Measurements from ENCODE around the gene MLLT1. TPM values are rescaled to one million over a fixed set of nuclear protein-coding genes. Genes with fewer than 3 reads are reported as not detected.
A peak's percentile ranks its signal among the peaks of the same experiment; 100 is the strongest.

The MLLT1 gene
- total RNA-seq (10 to 100 TPM; 12.5 to 20.8 (median 17.6) TPM), polyA plus RNA-seq (10 to 100 TPM in 2 of 3 donors, 1 to 10 TPM in 1; 9.9 to 25.5 (median 15.0) TPM)

GRCh38 chr19:6279931-6280591 lies at the start of gene MLLT1:
TSS of gene MLLT1 (minus strand) at chr19:6279975. CDS start at chr19:6279784, 191 bp downstream.
- 4 to 5% methylated on average over 66 of the region's 66 CpGs for WGBS, 2 donors
- H3K9me3 ChIP-seq: no peaks in the 10 kb centered on the region
- TF ChIP-seq POLR2AphosphoS5 (IDR thresholded peaks at IDR 0.05): peak in 3 of 4 donors; percentile 41 to 62 (median 58)
- no peak for TF ChIP-seq EP300 (IDR thresholded peaks at IDR 0.05)
- TF ChIP-seq POLR2A (IDR thresholded peaks at IDR 0.05): no peak
- TF ChIP-seq, protein P1, sequence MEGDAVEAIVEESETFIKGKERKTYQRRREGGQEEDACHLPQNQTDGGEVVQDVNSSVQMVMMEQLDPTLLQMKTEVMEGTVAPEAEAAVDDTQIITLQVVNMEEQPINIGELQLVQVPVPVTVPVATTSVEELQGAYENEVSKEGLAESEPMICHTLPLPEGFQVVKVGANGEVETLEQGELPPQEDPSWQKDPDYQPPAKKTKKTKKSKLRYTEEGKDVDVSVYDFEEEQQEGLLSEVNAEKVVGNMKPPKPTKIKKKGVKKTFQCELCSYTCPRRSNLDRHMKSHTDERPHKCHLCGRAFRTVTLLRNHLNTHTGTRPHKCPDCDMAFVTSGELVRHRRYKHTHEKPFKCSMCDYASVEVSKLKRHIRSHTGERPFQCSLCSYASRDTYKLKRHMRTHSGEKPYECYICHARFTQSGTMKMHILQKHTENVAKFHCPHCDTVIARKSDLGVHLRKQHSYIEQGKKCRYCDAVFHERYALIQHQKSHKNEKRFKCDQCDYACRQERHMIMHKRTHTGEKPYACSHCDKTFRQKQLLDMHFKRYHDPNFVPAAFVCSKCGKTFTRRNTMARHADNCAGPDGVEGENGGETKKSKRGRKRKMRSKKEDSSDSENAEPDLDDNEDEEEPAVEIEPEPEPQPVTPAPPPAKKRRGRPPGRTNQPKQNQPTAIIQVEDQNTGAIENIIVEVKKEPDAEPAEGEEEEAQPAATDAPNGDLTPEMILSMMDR (IDR thresholded peaks at IDR 0.05): peak in 1 of 4 experiments; percentile 79
- peak; percentile 99 for DNase-seq
- H3K36me3 ChIP-seq: no peaks in the 10 kb centered on the region
- H3K27me3 ChIP-seq: no peaks in the 10 kb centered on the region
- peak within 1 kb of the TSS; percentile 70 to 97 (median 91) for H3K4me3 ChIP-seq
- H3K4me1 ChIP-seq: peaks cover 0 to 47% (median 41%) of the 10 kb centered on the region in 4 donors
- intact Hi-C loops (cut with DNase I): no loop called here
- H3K27ac ChIP-seq: peak within 1 kb of the TSS; percentile 81 to 90 (median 84)

- no peak overlapping the region for H3K4me3 ChIP-seq
- intact Hi-C loops (cut with DNase I): no loop called here
- H3K4me1 ChIP-seq: no peaks in the 10 kb centered on the region
- H3K9me3 ChIP-seq: no peaks in the 10 kb centered on the region
- no peaks in the 10 kb centered on the region for H3K36me3 ChIP-seq
- H3K27me3 ChIP-seq: peaks cover 0 to 14% (median 2%) of the 10 kb centered on the region in 3 donors
- no peak for TF ChIP-seq POLR2A (IDR thresholded peaks at IDR 0.05)
- TF ChIP-seq, protein P1 (IDR thresholded peaks at IDR 0.05): no peak
- no peak for TF ChIP-seq EP300 (IDR thresholded peaks at IDR 0.05)
- no peak for TF ChIP-seq POLR2AphosphoS5 (IDR thresholded peaks at IDR 0.05)
- H3K27ac ChIP-seq: no peak overlapping the region
- WGBS, 2 donors: 84 to 88% methylated on average over 5 of the region's 5 CpGs
- no peak for DNase-seq
Observed at GRCh38 chr19:6326815-6327214, 47.0 kb upstream of the MLLT1 start.

DNA sequence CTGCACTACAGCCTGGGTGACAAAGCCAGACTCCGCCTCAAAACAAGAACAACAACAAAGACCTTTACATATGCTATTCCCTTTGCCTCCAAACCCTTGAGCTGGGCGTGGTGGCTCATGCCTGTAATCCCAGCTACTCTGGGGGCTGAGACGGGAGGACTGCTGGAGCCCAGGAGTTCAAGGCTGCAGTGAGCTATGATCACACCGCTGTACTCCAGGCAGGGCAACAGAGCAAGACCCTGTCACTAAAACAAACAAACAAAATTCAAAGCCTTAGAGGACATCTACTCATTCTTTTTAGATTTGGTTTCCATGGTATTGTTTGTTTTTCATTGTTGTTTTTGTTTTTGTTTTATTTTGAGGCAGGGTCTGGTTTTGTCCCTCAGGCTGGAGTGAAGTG lies 45.8 kb upstream of the MLLT1 start:
- 47 to 77% methylated on average over 4 of the region's 4 CpGs for WGBS, 2 donors
- no peak for DNase-seq
- intact Hi-C loops (cut with DNase I): no loop called here

DNA sequence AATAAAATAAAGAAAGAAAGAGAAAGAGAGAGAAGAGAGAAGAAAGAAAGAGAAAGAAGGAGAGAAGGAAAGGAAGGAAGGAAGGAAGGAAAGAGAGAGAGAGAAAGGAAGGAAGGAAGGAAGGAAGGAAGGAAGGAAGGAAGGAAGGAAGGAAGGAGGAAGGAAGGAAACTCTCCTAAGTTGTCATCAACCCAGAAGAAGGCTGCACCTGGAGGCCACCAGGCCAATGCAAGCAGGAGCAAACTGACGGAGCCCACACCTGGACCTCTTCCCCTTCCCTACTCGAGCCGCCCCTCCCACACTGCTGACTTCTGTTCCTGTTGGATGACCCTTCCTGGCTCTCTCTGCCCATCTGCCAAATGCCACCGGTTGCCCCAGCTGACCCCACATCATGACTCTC lies 45.0 kb upstream of the MLLT1 start:
- intact Hi-C loops (cut with DNase I): no loop called here
- peaks cover 0 to 26% (median 4%) of the 10 kb centered on the region in 3 donors for H3K27me3 ChIP-seq
- no peaks in the 10 kb centered on the region for H3K4me1 ChIP-seq
- TF ChIP-seq POLR2AphosphoS5 (IDR thresholded peaks at IDR 0.05): no peak
- no peak for TF ChIP-seq POLR2A (IDR thresholded peaks at IDR 0.05)
- TF ChIP-seq EP300 (IDR thresholded peaks at IDR 0.05): no peak
- TF ChIP-seq, protein P1 (IDR thresholded peaks at IDR 0.05): no peak
- no peak overlapping the region for H3K27ac ChIP-seq
- no peaks in the 10 kb centered on the region for H3K36me3 ChIP-seq
- no peak overlapping the region for H3K4me3 ChIP-seq
- 47 to 65% methylated on average over 4 of the region's 4 CpGs for WGBS, 2 donors
- no peak for DNase-seq
- H3K9me3 ChIP-seq: no peaks in the 10 kb centered on the region

More for the DNA sequence above, 45.8 kb upstream of the MLLT1 start:
- TF ChIP-seq EP300 (IDR thresholded peaks at IDR 0.05): no peak
- TF ChIP-seq POLR2A (IDR thresholded peaks at IDR 0.05): no peak
- TF ChIP-seq, protein P1 (IDR thresholded peaks at IDR 0.05): no peak
- no peak for TF ChIP-seq POLR2AphosphoS5 (IDR thresholded peaks at IDR 0.05)
- Histone ChIP-seq H3K27me3 (peaks cover 0 to 26% (median 4%) of the 10 kb centered on the region in 3 donors), H3K27ac (no peak overlapping the region), H3K4me3 (no peak overlapping the region), H3K4me1 (no peaks in the 10 kb centered on the region), H3K36me3 (no peaks in the 10 kb centered on the region), H3K9me3 (no peaks in the 10 kb centered on the region)
